GM19193 (cell line): ENCODE results near the gene POU2AF3.

Experiments
- POLR2A ChIP-seq: IDR thresholded peaks from 4 replicates; pipeline ENCODE4 v1.6.1; 2011; ENCODE audit not compliant: insufficient read depth, insufficient read length; ENCODE audit errors: extremely low read depth

POU2AF3 gene

GRCh38 chr11:111299101-111300026 is 1.0 kb downstream of the POU2AF3 start:
- TF ChIP-seq POLR2A: no peak

- no peak for TF ChIP-seq POLR2A
Observed at GRCh38 chr11:111300569-111300968, 2.2 kb downstream of the POU2AF3 start.

- TF ChIP-seq POLR2A: no peak
Observed at GRCh38 chr11:111301004-111301841, 2.9 kb downstream of the POU2AF3 start.

- no peak for TF ChIP-seq POLR2A
Observed at GRCh38 chr11:111301842-111302118, 3.4 kb downstream of the POU2AF3 start.

GRCh38 chr11:111302298-111302697 is 4.0 kb downstream of the POU2AF3 start:
- TF ChIP-seq POLR2A: no peak

- no peak for TF ChIP-seq POLR2A
Observed at GRCh38 chr11:111303461-111303860, 5.1 kb downstream of the POU2AF3 start.

GRCh38 chr11:111305162-111305802 is 6.9 kb downstream of the POU2AF3 start:
- no peak for TF ChIP-seq POLR2A

- no peak for TF ChIP-seq POLR2A
Observed at GRCh38 chr11:111305876-111306275, 7.5 kb downstream of the POU2AF3 start.

- TF ChIP-seq POLR2A: no peak
Observed at GRCh38 chr11:111306321-111306720, 8.0 kb downstream of the POU2AF3 start.

GRCh38 chr11:111307472-111308108 is 9.2 kb downstream of the POU2AF3 start:
- no peak for TF ChIP-seq POLR2A

- TF ChIP-seq POLR2A: no peak
Observed at GRCh38 chr11:111308140-111308539, 9.8 kb downstream of the POU2AF3 start.

GRCh38 chr11:111309215-111309915 is 11.0 kb downstream of the POU2AF3 start:
- no peak for TF ChIP-seq POLR2A

- TF ChIP-seq POLR2A: no peak
Observed at GRCh38 chr11:111310088-111310487, 11.7 kb downstream of the POU2AF3 start.

- TF ChIP-seq POLR2A: no peak
Observed at GRCh38 chr11:111310723-111311122, 12.4 kb downstream of the POU2AF3 start.
